Measurements from ENCODE around the gene CEBPA. TPM values are rescaled to one million over a fixed set of nuclear protein-coding genes. Genes with fewer than 3 reads are reported as not detected.

The CEBPA gene
- total and polyA plus RNA-seq, 2 donors (not counting 1 experiment from before 2014, with no cell fraction given) = 0.17 TPM; not detected in 1

- H3K4me1 ChIP-seq (ENCODE audit: control insufficient read depth, extremely low read depth, insufficient read depth, low read length) = peaks cover 2% of the 10 kb centered on the region
- H3K79me2 ChIP-seq (ENCODE audit: control insufficient read depth, insufficient read depth, low read length) = no peaks in the 10 kb centered on the region
- no peak overlapping the region for H2AFZ ChIP-seq (ENCODE audit: low read length)
- no peak for DNase-seq (ENCODE audit: low read depth in 2 of 2)
- H4K20me1 ChIP-seq (ENCODE audit: control insufficient read depth, extremely low read depth, insufficient read depth, low read length) = no peaks in the 10 kb centered on the region
- H3K36me3 ChIP-seq (ENCODE audit: control insufficient read depth, insufficient read depth, low read length) = no peaks in the 10 kb centered on the region
- H3K27ac ChIP-seq (ENCODE audit: insufficient read depth, low read length) = no peak overlapping the region
- no peak overlapping the region for H3K4me3 ChIP-seq (replicated peaks in 1 of 4; ENCODE audit: control extremely low read depth in 1 of 4, insufficient read depth in 1 of 4, low read depth in 3 of 4, low read length in 4 of 4)
- no peak for TF ChIP-seq CTCF (conservative IDR thresholded peaks at IDR 0.05 in 1 of 2, IDR thresholded peaks at IDR 0.05 in 1 of 2; ENCODE audit: low read depth in 1 of 2, low read length in 2 of 2)
- TF ChIP-seq EZH2 (IDR thresholded peaks at IDR 0.05; ENCODE audit: low read length, missing control alignments) = no peak
- H3K27me3 ChIP-seq (ENCODE audit: control insufficient read depth, insufficient read depth, low read length) = peaks cover 5% of the 10 kb centered on the region
- H3K9me3 ChIP-seq (ENCODE audit: control insufficient read depth, insufficient read depth, low read depth, low read length) = no peaks in the 10 kb centered on the region
- no peak overlapping the region for H3K9ac ChIP-seq (ENCODE audit: insufficient read depth, low read length)
- no peak overlapping the region for H3K4me2 ChIP-seq (ENCODE audit: extremely low read depth, insufficient read depth, low read length)
Measured at GRCh38 chr19:33290082-33290815, 12.1 kb downstream of the CEBPA start.

GRCh38 chr19:33289261-33289660 is 13.1 kb downstream of the CEBPA start:
- Histone ChIP-seq H3K4me3 (replicated peaks in 1 of 4; ENCODE audit: control extremely low read depth in 1 of 4, insufficient read depth in 1 of 4, low read depth in 3 of 4, low read length in 4 of 4) (no peak overlapping the region), H2AFZ (ENCODE audit: low read length) (no peak overlapping the region), H3K9me3 (ENCODE audit: control insufficient read depth, insufficient read depth, low read depth, low read length) (no peaks in the 10 kb centered on the region), H3K4me2 (ENCODE audit: extremely low read depth, insufficient read depth, low read length) (no peak overlapping the region), H4K20me1 (ENCODE audit: control insufficient read depth, extremely low read depth, insufficient read depth, low read length) (no peaks in the 10 kb centered on the region), H3K27me3 (ENCODE audit: control insufficient read depth, insufficient read depth, low read length) (peaks cover 5% of the 10 kb centered on the region), H3K4me1 (ENCODE audit: control insufficient read depth, extremely low read depth, insufficient read depth, low read length) (peaks cover 2% of the 10 kb centered on the region), H3K36me3 (ENCODE audit: control insufficient read depth, insufficient read depth, low read length) (no peaks in the 10 kb centered on the region), H3K9ac (ENCODE audit: insufficient read depth, low read length) (no peak overlapping the region), H3K79me2 (ENCODE audit: control insufficient read depth, insufficient read depth, low read length) (no peaks in the 10 kb centered on the region), H3K27ac (ENCODE audit: insufficient read depth, low read length) (no peak overlapping the region)
- TF ChIP-seq CTCF (conservative IDR thresholded peaks at IDR 0.05 in 1 of 2, IDR thresholded peaks at IDR 0.05 in 1 of 2; ENCODE audit: low read depth in 1 of 2, low read length in 2 of 2) (no peak), EZH2 (IDR thresholded peaks at IDR 0.05; ENCODE audit: low read length, missing control alignments) (no peak)
- no peak for DNase-seq (ENCODE audit: low read depth in 2 of 2)

GRCh38 chr19:33288666-33289065 is 13.7 kb downstream of the CEBPA start:
- Histone ChIP-seq H2AFZ (ENCODE audit: low read length) (no peak overlapping the region), H3K4me1 (ENCODE audit: control insufficient read depth, extremely low read depth, insufficient read depth, low read length) (peaks cover 2% of the 10 kb centered on the region), H3K9ac (ENCODE audit: insufficient read depth, low read length) (no peak overlapping the region), H3K4me2 (ENCODE audit: extremely low read depth, insufficient read depth, low read length) (no peak overlapping the region), H3K9me3 (ENCODE audit: control insufficient read depth, insufficient read depth, low read depth, low read length) (no peaks in the 10 kb centered on the region), H3K4me3 (replicated peaks in 1 of 4; ENCODE audit: control extremely low read depth in 1 of 4, insufficient read depth in 1 of 4, low read depth in 3 of 4, low read length in 4 of 4) (no peak overlapping the region), H3K79me2 (ENCODE audit: control insufficient read depth, insufficient read depth, low read length) (no peaks in the 10 kb centered on the region), H3K27me3 (ENCODE audit: control insufficient read depth, insufficient read depth, low read length) (peaks cover 5% of the 10 kb centered on the region), H3K36me3 (ENCODE audit: control insufficient read depth, insufficient read depth, low read length) (no peaks in the 10 kb centered on the region), H4K20me1 (ENCODE audit: control insufficient read depth, extremely low read depth, insufficient read depth, low read length) (no peaks in the 10 kb centered on the region), H3K27ac (ENCODE audit: insufficient read depth, low read length) (no peak overlapping the region)
- DNase-seq (ENCODE audit: low read depth in 2 of 2) = no peak
- TF ChIP-seq EZH2 (IDR thresholded peaks at IDR 0.05; ENCODE audit: low read length, missing control alignments) (no peak), CTCF (conservative IDR thresholded peaks at IDR 0.05 in 1 of 2, IDR thresholded peaks at IDR 0.05 in 1 of 2; ENCODE audit: low read depth in 1 of 2, low read length in 2 of 2) (no peak)

All from fibroblast of lung (primary cell).